Measurements from ENCODE around the gene AURKA. TPM values are rescaled to one million over a fixed set of nuclear protein-coding genes. Genes with fewer than 3 reads are reported as not detected.

The AURKA gene
- total RNA-seq, 1 donor, result 4.7 TPM

DNA sequence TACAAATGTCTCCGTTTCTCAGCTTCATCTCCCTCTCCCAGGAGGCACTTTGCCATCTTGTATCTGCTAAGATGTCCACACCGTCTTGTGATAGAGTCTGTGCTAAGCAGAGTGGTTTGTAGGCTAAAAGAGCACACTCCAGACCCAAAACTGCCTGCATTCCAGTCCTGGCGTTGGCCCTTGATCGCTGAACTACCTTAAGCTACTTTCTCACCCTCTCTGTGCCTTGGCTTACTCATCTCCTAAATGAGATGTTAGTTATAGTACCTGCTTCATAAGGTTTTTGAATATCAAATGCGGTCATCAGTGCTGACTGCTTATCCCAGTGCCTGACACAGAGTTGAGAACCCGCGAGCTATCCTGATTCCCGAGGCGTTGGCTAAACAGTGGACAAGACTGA lies 34.0 kb upstream of the AURKA start:
- no peak overlapping the region for H3K4me3 ChIP-seq (ENCODE audit: insufficient read depth, low read length)
- no peaks in the 10 kb centered on the region for H3K36me3 ChIP-seq (ENCODE audit: insufficient read depth, low read length)
- TF ChIP-seq, protein P1, sequence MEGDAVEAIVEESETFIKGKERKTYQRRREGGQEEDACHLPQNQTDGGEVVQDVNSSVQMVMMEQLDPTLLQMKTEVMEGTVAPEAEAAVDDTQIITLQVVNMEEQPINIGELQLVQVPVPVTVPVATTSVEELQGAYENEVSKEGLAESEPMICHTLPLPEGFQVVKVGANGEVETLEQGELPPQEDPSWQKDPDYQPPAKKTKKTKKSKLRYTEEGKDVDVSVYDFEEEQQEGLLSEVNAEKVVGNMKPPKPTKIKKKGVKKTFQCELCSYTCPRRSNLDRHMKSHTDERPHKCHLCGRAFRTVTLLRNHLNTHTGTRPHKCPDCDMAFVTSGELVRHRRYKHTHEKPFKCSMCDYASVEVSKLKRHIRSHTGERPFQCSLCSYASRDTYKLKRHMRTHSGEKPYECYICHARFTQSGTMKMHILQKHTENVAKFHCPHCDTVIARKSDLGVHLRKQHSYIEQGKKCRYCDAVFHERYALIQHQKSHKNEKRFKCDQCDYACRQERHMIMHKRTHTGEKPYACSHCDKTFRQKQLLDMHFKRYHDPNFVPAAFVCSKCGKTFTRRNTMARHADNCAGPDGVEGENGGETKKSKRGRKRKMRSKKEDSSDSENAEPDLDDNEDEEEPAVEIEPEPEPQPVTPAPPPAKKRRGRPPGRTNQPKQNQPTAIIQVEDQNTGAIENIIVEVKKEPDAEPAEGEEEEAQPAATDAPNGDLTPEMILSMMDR (IDR thresholded peaks at IDR 0.05; ENCODE audit: extremely low read depth, low read depth, low read length), result no peak
- no peak for DNase-seq (ENCODE audit: insufficient read length, low spot score, missing footprints)
- no peaks in the 10 kb centered on the region for H3K9me3 ChIP-seq (ENCODE audit: low read depth, low read length)
- no peak overlapping the region for H3K27ac ChIP-seq (ENCODE audit: low read depth, low read length)
- H3K27me3 ChIP-seq (ENCODE audit: insufficient read depth, low read length), result no peaks in the 10 kb centered on the region
- H3K4me2 ChIP-seq (ENCODE audit: insufficient read depth, low read length), result no peak overlapping the region
- H4K20me1 ChIP-seq (ENCODE audit: insufficient read depth, low read length), result no peaks in the 10 kb centered on the region
- peaks cover 40% of the 10 kb centered on the region for H3K4me1 ChIP-seq (ENCODE audit: insufficient read depth, low read length)
- no peaks in the 10 kb centered on the region for H3K79me2 ChIP-seq (ENCODE audit: insufficient read depth, low read length)
- no peak overlapping the region for H2AFZ ChIP-seq (ENCODE audit: low read length)

GRCh38 chr20:56424931-56425330 lies 32.9 kb upstream of the AURKA start:
- DNase-seq (ENCODE audit: insufficient read length, low spot score, missing footprints), result no peak
- TF ChIP-seq, protein P1 (IDR thresholded peaks at IDR 0.05; ENCODE audit: extremely low read depth, low read depth, low read length), result no peak
- no peaks in the 10 kb centered on the region for H3K27me3 ChIP-seq (ENCODE audit: insufficient read depth, low read length)
- no peak overlapping the region for H2AFZ ChIP-seq (ENCODE audit: low read length)
- H3K79me2 ChIP-seq (ENCODE audit: insufficient read depth, low read length), result no peaks in the 10 kb centered on the region
- no peak overlapping the region for H3K27ac ChIP-seq (ENCODE audit: low read depth, low read length)
- H4K20me1 ChIP-seq (ENCODE audit: insufficient read depth, low read length), result no peaks in the 10 kb centered on the region
- no peaks in the 10 kb centered on the region for H3K9me3 ChIP-seq (ENCODE audit: low read depth, low read length)
- no peaks in the 10 kb centered on the region for H3K36me3 ChIP-seq (ENCODE audit: insufficient read depth, low read length)
- no peak overlapping the region for H3K4me2 ChIP-seq (ENCODE audit: insufficient read depth, low read length)
- H3K4me1 ChIP-seq (ENCODE audit: insufficient read depth, low read length), result peaks cover 44% of the 10 kb centered on the region
- H3K4me3 ChIP-seq (ENCODE audit: insufficient read depth, low read length), result no peak overlapping the region

DNA sequence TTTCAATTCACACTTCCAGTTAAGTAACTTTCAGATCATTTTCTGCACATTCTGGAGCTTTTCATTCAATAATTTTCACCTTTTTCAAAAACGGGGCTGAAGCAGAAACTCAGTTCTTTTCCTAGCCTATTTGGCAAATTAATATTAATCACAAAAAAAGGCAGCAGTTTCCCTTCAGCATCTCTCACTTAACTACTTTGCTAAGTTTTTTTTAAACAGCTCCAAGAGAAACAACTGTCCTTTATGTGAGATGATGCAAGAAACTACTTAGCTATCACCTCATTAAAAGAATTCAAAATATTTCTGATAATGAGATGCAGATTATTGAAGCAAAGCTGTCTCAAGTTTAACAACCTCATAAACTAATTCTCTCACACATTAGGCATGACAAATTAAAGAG lies 31.9 kb upstream of the AURKA start:
- H3K4me3 ChIP-seq (ENCODE audit: insufficient read depth, low read length), result no peak overlapping the region
- H3K4me2 ChIP-seq (ENCODE audit: insufficient read depth, low read length), result no peak overlapping the region
- H3K27me3 ChIP-seq (ENCODE audit: insufficient read depth, low read length), result no peaks in the 10 kb centered on the region
- H3K9me3 ChIP-seq (ENCODE audit: low read depth, low read length), result no peaks in the 10 kb centered on the region
- H2AFZ ChIP-seq (ENCODE audit: low read length), result no peak overlapping the region
- H3K4me1 ChIP-seq (ENCODE audit: insufficient read depth, low read length), result peaks cover 37% of the 10 kb centered on the region
- no peaks in the 10 kb centered on the region for H3K36me3 ChIP-seq (ENCODE audit: insufficient read depth, low read length)
- no peak overlapping the region for H3K27ac ChIP-seq (ENCODE audit: low read depth, low read length)
- H4K20me1 ChIP-seq (ENCODE audit: insufficient read depth, low read length), result no peaks in the 10 kb centered on the region
- no peak for DNase-seq (ENCODE audit: insufficient read length, low spot score, missing footprints)
- H3K79me2 ChIP-seq (ENCODE audit: insufficient read depth, low read length), result no peaks in the 10 kb centered on the region
- TF ChIP-seq, protein P1 (IDR thresholded peaks at IDR 0.05; ENCODE audit: extremely low read depth, low read depth, low read length), result no peak

GRCh38 chr20:56423211-56423610 lies 31.2 kb upstream of the AURKA start:
- Histone ChIP-seq H3K27ac (ENCODE audit: low read depth, low read length) (peak overlapping the region; percentile 81), H3K27me3 (ENCODE audit: insufficient read depth, low read length) (no peaks in the 10 kb centered on the region), H3K79me2 (ENCODE audit: insufficient read depth, low read length) (no peaks in the 10 kb centered on the region), H3K36me3 (ENCODE audit: insufficient read depth, low read length) (no peaks in the 10 kb centered on the region), H3K9me3 (ENCODE audit: low read depth, low read length) (no peaks in the 10 kb centered on the region), H2AFZ (ENCODE audit: low read length) (peak overlapping the region; percentile 33), H3K4me1 (ENCODE audit: insufficient read depth, low read length) (peaks cover 37% of the 10 kb centered on the region), H4K20me1 (ENCODE audit: insufficient read depth, low read length) (no peaks in the 10 kb centered on the region), H3K4me2 (ENCODE audit: insufficient read depth, low read length) (peak overlapping the region; percentile 60), H3K4me3 (ENCODE audit: insufficient read depth, low read length) (no peak overlapping the region)
- no peak for DNase-seq (ENCODE audit: insufficient read length, low spot score, missing footprints)
- TF ChIP-seq, protein P1 (IDR thresholded peaks at IDR 0.05; ENCODE audit: extremely low read depth, low read depth, low read length), result no peak

Data from osteoblast (primary cell).